ENCODE measurements around the gene OR4L1.
"Not testable (repeated sequence)": the region's sequence is repeated elsewhere in the genome, so short reads cannot be mapped to it uniquely, and the experiment has no call there.

Gene OR4L1, protein sequence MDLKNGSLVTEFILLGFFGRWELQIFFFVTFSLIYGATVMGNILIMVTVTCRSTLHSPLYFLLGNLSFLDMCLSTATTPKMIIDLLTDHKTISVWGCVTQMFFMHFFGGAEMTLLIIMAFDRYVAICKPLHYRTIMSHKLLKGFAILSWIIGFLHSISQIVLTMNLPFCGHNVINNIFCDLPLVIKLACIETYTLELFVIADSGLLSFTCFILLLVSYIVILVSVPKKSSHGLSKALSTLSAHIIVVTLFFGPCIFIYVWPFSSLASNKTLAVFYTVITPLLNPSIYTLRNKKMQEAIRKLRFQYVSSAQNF

DNA sequence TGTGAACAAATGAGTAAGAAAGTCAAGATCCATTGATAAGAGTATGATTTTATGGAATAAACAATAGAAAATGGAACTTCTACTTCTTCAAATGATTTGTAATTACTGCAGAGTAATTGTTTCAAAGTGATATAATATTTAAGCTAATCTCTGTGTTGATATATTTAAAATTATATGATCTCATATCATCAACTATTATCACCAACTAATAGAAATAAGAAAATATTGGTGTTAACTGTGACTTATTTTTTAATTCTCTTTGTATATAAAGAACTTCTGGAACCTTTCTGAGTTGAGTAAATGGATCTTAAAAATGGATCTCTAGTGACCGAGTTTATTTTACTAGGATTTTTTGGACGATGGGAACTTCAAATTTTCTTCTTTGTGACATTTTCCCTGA lies at the start of gene OR4L1:
Gene OR4L1, plus strand, starts transcription at position 301 of the 400 bp plus-strand sequence. Its CDS starts 0 bp downstream, at position 301.
- DNase-seq (ENCODE audit: low read depth in 2 of 2): no peak

DNA sequence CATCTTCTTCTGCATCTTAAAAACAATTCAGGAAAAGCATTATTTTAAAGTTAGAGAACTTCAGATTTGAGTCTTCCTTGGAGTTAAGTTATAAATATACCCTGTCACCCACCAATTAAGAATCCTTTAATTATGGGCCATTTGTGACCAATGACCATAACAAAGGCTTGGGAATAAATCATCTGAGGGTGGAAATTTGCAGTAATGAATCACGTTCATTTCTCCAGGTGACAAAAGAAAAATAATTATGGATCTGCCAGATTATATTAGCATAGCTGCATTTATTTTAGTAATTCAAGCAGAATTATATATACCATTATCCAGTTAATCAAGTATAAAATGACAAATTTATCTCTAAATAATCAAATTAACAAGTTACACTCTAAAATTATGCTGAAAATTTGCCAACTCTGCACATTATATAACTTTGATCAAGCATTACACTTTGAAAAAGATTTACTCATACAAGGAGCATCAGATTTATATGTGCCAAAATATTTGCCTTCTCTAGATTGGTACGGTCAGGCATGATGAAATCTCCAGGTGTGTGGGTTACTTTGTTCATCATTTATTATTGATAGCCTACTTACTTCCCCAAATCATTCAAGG lies 40.5 kb upstream of the OR4L1 start, which contains the start of gene OR4K14:
Gene OR4K14, minus strand, starts transcription at position 51 of the 609 bp plus-strand sequence. CDS start 4,114 bp downstream, outside the sequence.
- no peak for DNase-seq (ENCODE audit: low read depth in 2 of 2)

DNA sequence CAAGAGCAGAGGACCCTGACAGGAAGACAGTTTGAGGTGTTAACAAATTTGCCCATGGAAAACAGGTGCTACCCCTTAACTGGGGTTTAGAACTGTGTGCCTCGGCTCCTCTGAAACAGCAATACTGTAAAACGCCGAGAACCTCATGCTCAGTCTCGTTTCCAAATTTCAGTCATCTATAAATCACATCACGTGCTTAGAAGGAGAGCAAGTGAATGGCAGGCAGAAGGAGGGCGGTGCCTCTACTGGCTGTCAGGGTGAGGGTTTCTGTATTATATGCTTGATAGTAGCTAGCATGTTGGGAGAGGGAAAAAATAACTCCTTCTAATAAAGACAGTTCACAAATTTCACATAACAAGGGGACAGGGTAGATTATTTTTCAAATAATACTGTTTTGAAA lies 28.8 kb upstream of the OR4L1 start:
- DNase-seq (ENCODE audit: low read depth in 2 of 2): no peak

DNA sequence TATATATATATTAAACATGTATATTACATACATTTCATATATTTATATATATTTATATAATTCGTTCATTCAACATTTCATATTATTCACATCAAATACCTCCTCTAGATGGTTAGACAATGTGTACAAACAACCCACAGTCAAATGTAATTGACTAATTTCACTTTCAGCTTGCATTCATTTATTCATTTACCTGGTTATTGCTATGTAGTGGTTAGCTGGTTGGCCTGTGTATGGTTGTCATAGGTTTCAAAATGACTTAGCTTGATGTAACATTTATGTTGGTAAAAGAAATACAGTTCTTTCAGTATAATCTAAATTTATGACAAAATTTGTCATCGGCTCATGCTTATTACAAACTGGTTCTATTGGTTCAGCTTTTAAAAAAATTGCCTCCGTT lies 24.4 kb upstream of the OR4L1 start:
- no peak for DNase-seq (ENCODE audit: low read depth in 2 of 2)

DNA sequence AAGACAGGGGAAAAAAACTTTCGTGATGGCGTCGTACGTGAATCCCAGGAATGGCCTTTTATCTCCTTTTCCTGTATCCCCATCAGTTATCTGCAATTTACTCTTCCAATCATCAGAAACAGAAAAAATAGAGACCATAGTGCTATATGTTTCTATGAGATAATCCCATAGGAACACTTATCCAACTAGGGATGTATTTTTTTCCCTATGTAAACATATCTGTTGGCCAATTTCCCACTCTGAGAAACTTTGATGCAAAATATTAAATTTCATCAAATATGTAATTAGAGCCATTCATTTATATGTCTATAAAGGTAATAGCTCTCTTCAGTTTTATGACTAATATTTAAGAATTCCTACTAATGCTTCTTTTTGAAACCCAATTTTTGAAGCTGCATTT lies 23.9 kb upstream of the OR4L1 start, which contains the start of gene OR4K13:
Gene OR4K13, minus strand, starts transcription at position 101 of the 400 bp plus-strand sequence. CDS start 1,280 bp downstream, outside the sequence.
- no peak for DNase-seq (ENCODE audit: low read depth in 2 of 2)

DNA sequence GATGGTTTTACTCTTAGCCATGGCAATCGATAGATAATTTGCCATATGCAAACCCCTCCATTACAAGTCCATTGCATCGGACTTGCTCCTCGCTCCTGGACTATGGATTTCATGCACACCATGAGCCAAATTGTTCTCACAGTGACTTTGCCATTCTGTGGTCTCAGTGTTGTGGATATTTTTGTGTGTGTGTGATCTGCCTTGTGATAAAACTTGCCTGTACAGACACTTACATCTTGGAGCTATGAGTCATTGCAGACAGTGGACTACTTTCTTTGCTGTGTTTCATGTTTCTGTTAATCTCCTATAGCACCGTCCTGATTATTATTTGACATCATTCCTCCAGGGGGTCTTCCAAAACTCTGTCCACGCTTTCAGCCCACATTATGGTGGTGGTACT lies 15.6 kb upstream of the OR4L1 start:
- DNase-seq (ENCODE audit: low read depth in 2 of 2): no peak

DNA sequence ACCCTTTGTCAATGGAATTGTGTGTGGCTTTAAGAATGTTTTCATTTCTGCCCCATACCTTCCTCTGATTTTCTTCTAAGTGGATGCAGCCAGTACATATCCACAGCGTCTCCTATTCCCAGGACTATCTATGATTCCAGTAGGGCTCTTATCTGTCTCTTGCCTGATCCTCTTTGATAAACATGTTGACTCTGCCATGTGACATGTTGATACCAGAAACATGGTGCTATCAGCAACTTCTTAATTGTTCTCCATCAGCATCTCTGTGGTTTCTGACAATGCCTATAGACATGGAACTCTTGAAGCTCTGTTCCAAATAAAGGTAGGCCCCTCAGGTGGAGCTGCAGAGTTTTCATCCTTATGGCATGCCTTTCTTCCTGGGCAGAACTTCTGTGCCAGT lies 11.6 kb upstream of the OR4L1 start:
- no peak for DNase-seq (ENCODE audit: low read depth in 2 of 2)

DNA sequence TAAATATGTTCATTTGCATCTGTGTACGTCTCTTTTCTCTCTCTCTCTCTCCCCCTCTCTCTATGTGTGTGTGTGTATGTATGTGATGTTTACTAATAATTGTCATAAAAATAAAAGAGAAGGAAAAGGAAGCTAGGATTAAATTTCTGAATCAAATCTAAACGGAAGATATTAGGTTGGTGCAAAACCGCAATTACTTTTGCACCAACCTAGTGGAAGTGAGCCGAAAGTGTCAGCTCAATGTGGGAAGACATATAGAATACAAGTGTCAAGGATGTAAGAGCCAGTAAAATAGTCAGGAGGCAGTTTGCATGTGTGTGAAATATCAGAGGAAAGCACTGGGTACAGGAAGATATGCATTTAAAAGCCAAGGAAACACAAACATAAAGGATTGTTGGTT lies 32.2 kb downstream of the OR4L1 start:
- DNase-seq (ENCODE audit: low read depth in 2 of 2): no peak

DNA sequence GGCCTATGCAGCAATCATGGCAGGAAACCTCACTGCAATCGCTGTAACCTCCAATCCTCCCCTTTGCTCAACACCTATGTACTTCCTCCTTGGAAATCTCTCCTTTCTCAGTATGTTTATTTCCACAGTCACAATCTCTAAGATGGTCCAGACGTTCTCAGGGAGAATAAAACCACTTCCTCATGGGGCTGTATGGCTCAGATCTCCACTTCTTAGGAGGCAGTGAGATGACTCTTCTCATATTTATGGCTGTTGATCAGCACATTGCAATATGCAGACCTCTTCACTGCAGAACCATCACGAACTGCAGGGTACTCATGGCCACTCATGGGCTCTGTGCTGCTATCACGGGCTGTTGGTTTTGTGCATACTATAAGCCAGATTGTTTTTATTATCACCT lies 33.6 kb downstream of the OR4L1 start:
- no peak for DNase-seq (ENCODE audit: low read depth in 2 of 2)

DNA sequence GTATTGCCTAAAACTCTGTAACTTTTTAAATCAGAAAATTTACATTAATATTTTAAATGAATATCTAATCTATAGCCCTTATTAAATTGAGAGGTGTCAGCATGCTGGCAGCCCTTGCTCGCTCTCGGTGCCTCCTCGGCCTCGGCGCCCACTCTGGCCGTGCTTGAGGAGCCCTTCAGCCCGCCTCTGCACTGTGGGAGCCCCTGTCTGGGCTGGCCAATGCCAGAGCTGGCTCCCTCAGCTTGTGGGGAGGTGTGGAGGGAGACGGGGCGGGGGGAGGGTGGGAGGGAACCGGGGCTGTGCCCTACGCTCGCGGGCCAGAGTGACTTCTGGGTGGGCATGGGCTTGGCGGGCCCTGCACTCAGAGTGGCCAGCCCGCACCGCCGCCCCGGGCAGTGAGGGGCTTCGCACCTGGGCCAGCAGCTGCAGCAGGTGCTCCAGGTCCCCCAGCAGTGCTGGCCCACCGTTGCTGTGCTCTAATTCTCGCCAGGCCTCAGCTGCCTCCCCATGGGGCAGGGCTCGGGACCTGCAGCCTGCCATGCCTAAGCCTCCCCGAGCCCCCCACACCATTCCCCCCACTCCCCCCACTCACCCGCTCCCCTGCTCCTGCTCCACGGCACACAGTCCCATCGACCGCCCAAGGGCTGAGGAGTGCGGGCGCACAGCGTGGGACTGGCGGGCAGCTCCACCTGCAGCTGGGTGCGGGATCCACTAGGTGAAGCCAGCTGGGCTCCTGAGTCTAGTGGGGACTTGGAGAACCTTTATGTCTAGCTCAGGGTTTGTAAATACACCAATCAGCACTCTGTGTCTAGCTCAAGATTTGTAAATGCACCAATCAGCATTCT lies 39.3 kb downstream of the OR4L1 start:
- not testable (repeated sequence) for DNase-seq (ENCODE audit: low read depth in 2 of 2)

DNA sequence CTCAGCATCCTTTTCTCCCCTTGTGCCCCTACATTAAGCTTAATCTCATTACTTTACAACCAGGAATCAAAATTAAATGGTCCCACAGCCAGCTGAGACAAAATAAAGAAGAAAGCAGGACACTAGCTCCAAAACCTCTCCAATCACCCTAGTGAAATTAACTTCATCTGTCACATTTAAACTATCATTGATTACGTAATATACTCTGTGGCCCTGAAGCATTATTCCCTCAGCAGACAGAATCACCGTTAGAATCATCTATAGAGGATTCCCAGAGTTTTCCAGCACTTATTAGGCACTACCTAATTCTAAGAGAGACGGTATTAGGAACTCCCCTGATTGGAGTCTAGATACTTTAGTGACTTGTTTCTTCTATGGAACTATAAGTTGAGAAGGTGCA lies 50.6 kb downstream of the OR4L1 start, which contains the start of gene OR4K17:
Gene OR4K17, plus strand, starts transcription at position 302 of the 400 bp plus-strand sequence. CDS start 6,761 bp downstream, outside the sequence.
- no peak for DNase-seq (ENCODE audit: low read depth in 2 of 2)

Measured in fibroblast of skin of left biceps (primary cell).